Measurements from ENCODE around the gene ITM2B.

DNA sequence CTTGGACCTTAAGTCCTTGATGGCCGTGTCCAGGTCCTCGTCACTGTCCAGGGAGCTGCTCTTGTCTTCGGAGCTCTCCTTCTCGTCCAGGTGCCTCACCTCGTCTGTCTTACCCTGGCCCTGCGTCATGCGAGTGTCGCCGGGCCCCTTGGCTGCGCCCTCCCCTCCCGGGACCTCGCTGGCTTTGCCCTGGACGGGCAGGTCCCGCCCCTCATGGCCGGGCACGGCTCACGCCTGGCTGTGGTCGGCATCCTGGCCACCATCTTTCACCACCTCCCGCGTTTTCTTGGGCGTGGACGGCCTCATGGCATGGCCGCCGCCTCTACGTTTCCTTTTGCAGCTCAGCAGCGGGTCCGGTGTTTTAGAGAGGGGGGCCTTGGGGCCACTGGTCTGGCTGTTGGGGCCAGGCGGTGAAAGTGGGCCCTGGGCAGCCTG is 85.4 kb downstream of the ITM2B start:
- TF ChIP-seq ZNF274 (IDR thresholded peaks at IDR 0.05; ENCODE audit: insufficient read depth, insufficient read length) (no peak), DPF2 (IDR thresholded peaks at IDR 0.05) (no peak), HDGF (IDR thresholded peaks at IDR 0.05) (no peak)
- TF ChIP-seq, protein P1, sequence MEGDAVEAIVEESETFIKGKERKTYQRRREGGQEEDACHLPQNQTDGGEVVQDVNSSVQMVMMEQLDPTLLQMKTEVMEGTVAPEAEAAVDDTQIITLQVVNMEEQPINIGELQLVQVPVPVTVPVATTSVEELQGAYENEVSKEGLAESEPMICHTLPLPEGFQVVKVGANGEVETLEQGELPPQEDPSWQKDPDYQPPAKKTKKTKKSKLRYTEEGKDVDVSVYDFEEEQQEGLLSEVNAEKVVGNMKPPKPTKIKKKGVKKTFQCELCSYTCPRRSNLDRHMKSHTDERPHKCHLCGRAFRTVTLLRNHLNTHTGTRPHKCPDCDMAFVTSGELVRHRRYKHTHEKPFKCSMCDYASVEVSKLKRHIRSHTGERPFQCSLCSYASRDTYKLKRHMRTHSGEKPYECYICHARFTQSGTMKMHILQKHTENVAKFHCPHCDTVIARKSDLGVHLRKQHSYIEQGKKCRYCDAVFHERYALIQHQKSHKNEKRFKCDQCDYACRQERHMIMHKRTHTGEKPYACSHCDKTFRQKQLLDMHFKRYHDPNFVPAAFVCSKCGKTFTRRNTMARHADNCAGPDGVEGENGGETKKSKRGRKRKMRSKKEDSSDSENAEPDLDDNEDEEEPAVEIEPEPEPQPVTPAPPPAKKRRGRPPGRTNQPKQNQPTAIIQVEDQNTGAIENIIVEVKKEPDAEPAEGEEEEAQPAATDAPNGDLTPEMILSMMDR (IDR thresholded peaks at IDR 0.05 in 2 of 3, conservative IDR thresholded peaks at IDR 0.05 in 1 of 3; ENCODE audit: control insufficient read depth in 2 of 3, extremely low read depth in 1 of 3, insufficient read depth in 1 of 3, low read depth in 3 of 3, low read length in 3 of 3) = no peak

Measured in GM12878 (cell line).